GM23338 (cell line): ENCODE data around the gene SLC22A4. TPM values are rescaled to one million over a fixed set of nuclear protein-coding genes. Genes with fewer than 3 reads are reported as not detected.

Source experiments
- ATAC-seq: fragments of 200-7000 bp; cut with Tn5 transposase; 3 replicates; pipeline ENCODE4 v1.9.1; 2020
- DNase-seq: peaks from one replicate; pipeline ENCODE4 v3.0.0-alpha.2; 2015; ENCODE audit warnings: low spot score
- H2AFZ ChIP-seq: fragments of 200-600 bp; sonication (generic); 2 replicates; pipeline ENCODE4 v1.8.0; 2016; ENCODE audit warnings: antibody characterized with exemption, mild to moderate bottlenecking, moderate library complexity
- H3F3A ChIP-seq: fragments of 200-600 bp; sonication (generic); replicated peaks from 2 replicates; pipeline ENCODE4 v1.8.0; 2017; ENCODE audit warnings: antibody characterized with exemption, mixed run types, low read depth
- H3K27ac ChIP-seq: fragments of 200-600 bp; sonication (generic); 2 replicates; pipeline ENCODE4 v1.6.1; 2016; ENCODE audit warnings: low read depth
- H3K27me3 ChIP-seq: fragments of 200-600 bp; sonication (generic); 2 replicates; pipeline ENCODE4 v1.8.0; 2016; ENCODE audit warnings: mild to moderate bottlenecking, mixed run types, moderate library complexity; ENCODE audit not compliant: insufficient read depth
- H3K36me3 ChIP-seq: fragments of 200-600 bp; sonication (generic); 2 replicates; pipeline ENCODE4 v1.8.0; 2016; ENCODE audit warnings: mild to moderate bottlenecking; ENCODE audit not compliant: insufficient read depth
- H3K4me1 ChIP-seq: fragments of 200-600 bp; sonication (generic); 2 replicates; pipeline ENCODE4 v1.8.0; 2016; ENCODE audit warnings: mild to moderate bottlenecking, moderate library complexity; ENCODE audit not compliant: insufficient read depth
- H3K4me2 ChIP-seq: fragments of 200-600 bp; sonication (generic); 2 replicates; pipeline ENCODE4 v1.7.1; 2017; ENCODE audit warnings: mixed run types
- H3K4me3 ChIP-seq: fragments of 200-600 bp; sonication (generic); 2 replicates; pipeline ENCODE4 v1.6.1; 2016; ENCODE audit warnings: mixed run types
- H3K79me2 ChIP-seq: fragments of 200-600 bp; sonication (generic); replicated peaks from 2 replicates; pipeline ENCODE4 v1.8.0; 2017; ENCODE audit warnings: mild to moderate bottlenecking; ENCODE audit not compliant: insufficient read depth
- H3K9me2 ChIP-seq: fragments of 200-600 bp; sonication (generic); 2 replicates; pipeline ENCODE4 v1.8.0; 2017; ENCODE audit not compliant: insufficient read depth
- H4K20me1 ChIP-seq: fragments of 200-600 bp; sonication (generic); replicated peaks from 2 replicates; pipeline ENCODE4 v1.8.0; 2017; ENCODE audit warnings: mild to moderate bottlenecking; ENCODE audit not compliant: insufficient read depth
- H3K27ac Mint-ChIP-seq: 2 replicates; pipeline ENCODE4 v1.8.0; 2020; ENCODE audit warnings: inconsistent platforms, mild to moderate bottlenecking, moderate library complexity, mixed read lengths
- H3K27me3 Mint-ChIP-seq: 3 replicates; pipeline ENCODE4 v1.8.0; 2022; ENCODE audit warnings: low read depth, mild to moderate bottlenecking, moderate library complexity, mixed read lengths, inconsistent platforms; ENCODE audit not compliant: insufficient read depth, poor library complexity
- H3K36me3 Mint-ChIP-seq: 3 replicates; pipeline ENCODE4 v1.8.0; 2021; ENCODE audit warnings: low read depth, mild to moderate bottlenecking, inconsistent platforms, moderate library complexity, mixed read lengths
- H3K4me1 Mint-ChIP-seq: 3 replicates; pipeline ENCODE4 v1.8.0; 2020; ENCODE audit warnings: mild to moderate bottlenecking, inconsistent platforms, mixed read lengths
- H3K4me3 Mint-ChIP-seq: 3 replicates; pipeline ENCODE4 v1.8.0; 2021; ENCODE audit warnings: moderate library complexity, mild to moderate bottlenecking, inconsistent platforms, mixed read lengths
- H3K9me3 Mint-ChIP-seq: 3 replicates; pipeline ENCODE4 v1.8.0; 2020; ENCODE audit warnings: moderate library complexity, mild to moderate bottlenecking, inconsistent platforms, mixed read lengths
- CREB1 ChIP-seq: fragments of 250-450 bp; sonication (Bioruptor Pico); IDR thresholded peaks from 2 replicates; pipeline ENCODE4 v1.5.0; 2020; ENCODE audit warnings: low read depth, mild to moderate bottlenecking, moderate library complexity
- CTCF ChIP-seq, 2 experiments: fragments of 200-600 bp in 1 of 2; sonication (generic) in 1 of 2; conservative IDR thresholded peaks; 2 replicates each; pipeline versions ENCODE4 v1.5.1 to v1.6.1; 2016 to 2017; ENCODE audit warnings: antibody characterized with exemption in 2 of 2, low read depth in 2 of 2, mild to moderate bottlenecking in 2 of 2, moderate library complexity in 1 of 2
- ETS1 ChIP-seq: IDR thresholded peaks from 2 replicates; pipeline ENCODE4 v1.6.1; 2016; ENCODE audit warnings: antibody characterized with exemption
- EZH2 ChIP-seq: fragments of 200-600 bp; sonication (generic); IDR thresholded peaks from one replicate; pipeline ENCODE4 v1.8.0; 2017; ENCODE audit warnings: antibody characterized with exemption, mild to moderate bottlenecking, low read depth; ENCODE audit not compliant: unreplicated experiment
- EZH2phosphoT487 ChIP-seq: fragments of 200-600 bp; sonication (generic); IDR thresholded peaks from one replicate; pipeline ENCODE4 v1.8.1; 2018; ENCODE audit warnings: antibody characterized with exemption; ENCODE audit not compliant: unreplicated experiment
- JUNB ChIP-seq: IDR thresholded peaks from one replicate; pipeline ENCODE4 v1.6.1; 2016; ENCODE audit warnings: antibody characterized with exemption; ENCODE audit not compliant: unreplicated experiment
- NANOG ChIP-seq: IDR thresholded peaks from 2 replicates; pipeline ENCODE4 v1.6.1; 2016; ENCODE audit warnings: antibody characterized with exemption, borderline replicate concordance
- POLR2AphosphoS5 ChIP-seq: IDR thresholded peaks from 2 replicates; pipeline ENCODE4 v1.6.1; 2016; ENCODE audit warnings: antibody characterized with exemption, low read depth
- REST ChIP-seq: IDR thresholded peaks from one replicate; pipeline ENCODE4 v1.6.1; 2018; ENCODE audit warnings: antibody characterized with exemption; ENCODE audit not compliant: unreplicated experiment
- STAT1 ChIP-seq: IDR thresholded peaks from one replicate; pipeline ENCODE4 v1.6.1; 2016; ENCODE audit warnings: antibody characterized with exemption; ENCODE audit not compliant: unreplicated experiment
- ZNF114 ChIP-seq: fragments of 250-450 bp; sonication (Bioruptor Pico); IDR thresholded peaks from 2 replicates; pipeline ENCODE4 v1.5.0; 2020; ENCODE audit warnings: mild to moderate bottlenecking, moderate library complexity
- ZNF331 ChIP-seq: fragments of 250-450 bp; sonication (Bioruptor Pico); IDR thresholded peaks from 2 replicates; pipeline ENCODE4 v1.5.0; 2020; ENCODE audit warnings: low read depth, mild to moderate bottlenecking, moderate library complexity
- polyA plus RNA-seq: library from polyadenylated mRNA; unstranded; fragments of >200 nt; fragmentation: Nextera tagmentation; extraction: Ambion mirVana; gene quantifications from 2 replicates; pipeline ENCODE4 v1.2.1, GENCODE V29; 2016
- total RNA-seq: library from RNA; depleted of rRNA; stranded (reverse); fragments of >200 nt; shearing (Covaris generic); gene quantifications from 2 replicates; pipeline ENCODE4 v1.2.3, GENCODE V29; 2014

The SLC22A4 gene
- total and polyA plus RNA-seq, 2 experiments from 2014 or later = 0.28 to 0.40 TPM

GRCh38 chr5:132297211-132297940 lies 3.2 kb downstream of the SLC22A4 start:
- TF ChIP-seq ZNF114 (CRISPR knock-in tag) = no peak
- TF ChIP-seq CREB1 (CRISPR knock-in tag) = no peak
- peaks cover 24% of the 10 kb centered on the region for H3K27me3 ChIP-seq
- no peaks in the 10 kb centered on the region for H3K79me2 ChIP-seq

GRCh38 chr5:132298298-132299212 lies 4.4 kb downstream of the SLC22A4 start:
- Histone ChIP-seq H3K79me2 (no peaks in the 10 kb centered on the region), H3K36me3 (no peaks in the 10 kb centered on the region), H2AFZ (no peak overlapping the region), H3K9me2 (no peaks in the 10 kb centered on the region), H3K4me3 (no peak overlapping the region), H4K20me1 (no peaks in the 10 kb centered on the region), H3K4me1 (peaks cover 3% of the 10 kb centered on the region; the same call in 1 of the 2 replicates), H3K27ac (no peak overlapping the region), H3K4me2 (no peak overlapping the region), H3K27me3 (peaks cover 24% of the 10 kb centered on the region), H3F3A (no peaks in the 10 kb centered on the region)
- no peak overlapping the region for H3K4me3 Mint-ChIP-seq
- ATAC-seq (no peak), DNase-seq (no peak)
- H3K36me3 Mint-ChIP-seq = no peaks in the 10 kb centered on the region
- H3K9me3 Mint-ChIP-seq = no peaks in the 10 kb centered on the region
- no peak overlapping the region for H3K27ac Mint-ChIP-seq
- peaks cover 21% of the 10 kb centered on the region for H3K27me3 Mint-ChIP-seq
- peaks cover 8% of the 10 kb centered on the region; the same call in 2 of the 3 replicates for H3K4me1 Mint-ChIP-seq
- no peak for TF ChIP-seq POLR2AphosphoS5
- TF ChIP-seq NANOG = no peak
- no peak for TF ChIP-seq ETS1
- no peak for TF ChIP-seq EZH2
- TF ChIP-seq REST = no peak
- TF ChIP-seq JUNB = no peak
- TF ChIP-seq CTCF (conservative IDR thresholded peaks at IDR 0.05; ENCODE audit: low read depth in 2 of 2) = no peak
- no peak for TF ChIP-seq EZH2phosphoT487
- TF ChIP-seq ZNF114 (CRISPR knock-in tag) = no peak
- TF ChIP-seq ZNF331 (CRISPR knock-in tag) = no peak
- no peak for TF ChIP-seq STAT1
- no peak for TF ChIP-seq CREB1 (CRISPR knock-in tag)

More at GRCh38 chr5:132297211-132297940, 3.2 kb downstream of the SLC22A4 start:
- Mint-ChIP-seq H3K4me1 (peaks cover 7% of the 10 kb centered on the region; the same call in 2 of the 3 replicates), H3K9me3 (no peaks in the 10 kb centered on the region), H3K4me3 (no peak overlapping the region), H3K27me3 (peaks cover 21% of the 10 kb centered on the region), H3K36me3 (no peaks in the 10 kb centered on the region), H3K27ac (no peak overlapping the region)
- no peak overlapping the region for H3K27ac ChIP-seq
- H3K4me2 ChIP-seq = no peak overlapping the region
- H4K20me1 ChIP-seq = no peaks in the 10 kb centered on the region
- H3K4me3 ChIP-seq = no peak overlapping the region
- peaks cover 3% of the 10 kb centered on the region; the same call in 1 of the 2 replicates for H3F3A ChIP-seq
- H3K36me3 ChIP-seq = no peaks in the 10 kb centered on the region
- no peak overlapping the region for H2AFZ ChIP-seq
- ATAC-seq (no peak), DNase-seq (no peak)
- peaks cover 12% of the 10 kb centered on the region for H3K4me1 ChIP-seq
- no peaks in the 10 kb centered on the region for H3K9me2 ChIP-seq
